Measurements from ENCODE around the gene SDK1.

- TF ChIP-seq CTCF (IDR thresholded peaks at IDR 0.05 in 4 of 5, conservative IDR thresholded peaks at IDR 0.05 in 1 of 5) = no peak
- TF ChIP-seq POLR2A (IDR thresholded peaks at IDR 0.05) = no peak
Observed at GRCh38 chr7:4143006-4143405, 842.0 kb downstream of the SDK1 start.
